HG02938 (cell line): ENCODE data around the gene SH3RF3.

Source experiments
- ATAC-seq: cut with Tn5 transposase; IDR thresholded peaks from one replicate; pipeline ENCODE4 v1.9.1; 2021; ENCODE audit warnings: mild to moderate bottlenecking, moderate library complexity; ENCODE audit not compliant: unreplicated experiment

The SH3RF3 gene

DNA sequence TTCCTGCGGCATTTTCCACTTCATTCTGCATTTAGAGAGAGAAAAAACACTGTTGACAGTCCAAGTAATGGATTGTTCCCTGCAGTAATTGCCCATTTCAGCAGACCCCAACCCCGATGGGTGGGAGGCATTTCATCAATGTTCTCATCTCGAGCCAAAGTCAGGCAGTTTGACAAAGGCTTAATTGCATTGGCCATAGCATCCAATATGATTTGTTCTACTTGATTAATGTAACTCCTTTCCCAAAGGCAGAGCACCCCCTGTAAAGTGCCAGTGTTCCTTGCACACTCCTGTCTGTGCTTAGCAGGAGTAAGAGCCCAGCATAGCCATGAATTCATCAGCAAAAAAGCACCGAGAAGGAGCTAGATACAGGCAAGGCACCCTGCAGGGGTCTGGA is 310.4 kb downstream of the SH3RF3 start:
- ATAC-seq, result no peak

DNA sequence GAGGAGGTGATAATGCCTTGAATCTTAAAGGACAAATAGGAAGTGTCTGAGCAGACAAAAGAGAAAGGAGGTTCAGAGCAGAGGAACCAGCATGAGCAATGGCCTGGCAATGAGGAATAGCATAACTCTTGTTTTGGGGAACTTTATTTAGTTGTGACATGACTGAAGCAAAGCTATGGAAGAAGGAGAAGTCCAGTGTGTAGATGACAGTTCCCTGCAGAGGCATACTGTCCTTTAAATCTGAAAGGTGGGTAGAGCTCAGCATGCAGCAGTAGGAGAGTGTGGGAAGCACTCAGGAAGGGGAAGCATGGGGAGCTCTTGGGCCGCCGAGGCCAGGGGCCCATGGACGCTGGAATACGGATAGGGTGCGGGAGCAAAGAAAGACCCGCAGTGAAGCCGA is 311.0 kb downstream of the SH3RF3 start:
- ATAC-seq, result no peak

DNA sequence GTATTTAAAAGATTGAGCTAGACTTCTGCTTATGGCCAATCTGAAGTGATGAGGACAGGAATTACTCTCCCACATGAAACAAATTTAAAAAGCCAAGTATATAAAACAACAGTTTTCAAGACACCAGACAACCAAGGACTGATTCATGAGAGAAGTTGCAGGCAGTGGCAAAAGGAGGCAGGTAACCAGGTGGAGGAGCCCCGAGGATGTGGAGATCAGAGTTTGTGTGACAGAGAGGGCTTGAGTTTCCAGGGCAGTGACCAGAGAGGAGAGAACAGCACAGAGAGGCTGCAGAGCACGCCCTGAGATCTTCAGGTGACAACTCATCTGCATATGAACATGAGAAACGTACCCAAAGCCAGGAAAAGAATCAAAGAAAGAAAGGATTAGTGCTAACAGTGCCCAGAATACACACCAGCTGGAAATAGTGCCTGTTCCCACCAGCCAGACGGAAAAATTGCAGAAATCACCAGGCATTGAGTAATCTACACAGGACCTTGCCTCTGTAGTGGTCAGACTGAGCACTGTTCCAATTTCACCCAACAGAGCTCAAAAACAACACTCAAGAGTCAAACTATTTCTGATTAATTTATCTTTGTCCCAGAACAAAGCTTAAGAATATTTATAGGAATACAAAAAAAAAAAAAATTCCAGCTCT is 311.6 kb downstream of the SH3RF3 start:
- ATAC-seq, result no peak

DNA sequence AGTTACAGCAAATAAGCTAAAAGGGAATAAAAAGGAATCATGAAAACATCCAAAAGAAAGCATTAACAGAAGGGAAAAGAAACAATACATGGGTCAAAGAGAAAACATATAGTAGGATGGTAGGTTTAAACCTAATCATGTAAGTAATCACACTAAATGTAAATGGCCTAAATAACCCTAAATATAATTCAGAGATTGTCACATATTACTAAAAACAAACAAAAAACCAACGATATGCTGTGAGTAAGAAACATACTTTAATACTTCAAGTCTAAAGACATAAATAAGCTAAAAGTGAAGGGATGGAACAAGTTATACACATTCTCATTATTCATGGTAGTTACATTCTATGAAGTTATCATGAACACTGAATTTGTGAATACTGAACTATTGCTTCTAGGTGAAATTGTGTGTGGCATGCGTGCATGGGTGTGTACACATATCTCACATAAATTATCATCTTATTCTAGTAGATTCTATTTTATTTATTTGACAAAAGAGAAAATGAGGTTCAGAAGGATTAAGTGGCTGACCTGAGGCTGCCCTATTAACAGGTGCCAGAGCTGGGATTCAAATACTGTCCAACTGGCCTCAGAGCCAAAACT is 313.8 kb downstream of the SH3RF3 start:
- ATAC-seq, result no peak

DNA sequence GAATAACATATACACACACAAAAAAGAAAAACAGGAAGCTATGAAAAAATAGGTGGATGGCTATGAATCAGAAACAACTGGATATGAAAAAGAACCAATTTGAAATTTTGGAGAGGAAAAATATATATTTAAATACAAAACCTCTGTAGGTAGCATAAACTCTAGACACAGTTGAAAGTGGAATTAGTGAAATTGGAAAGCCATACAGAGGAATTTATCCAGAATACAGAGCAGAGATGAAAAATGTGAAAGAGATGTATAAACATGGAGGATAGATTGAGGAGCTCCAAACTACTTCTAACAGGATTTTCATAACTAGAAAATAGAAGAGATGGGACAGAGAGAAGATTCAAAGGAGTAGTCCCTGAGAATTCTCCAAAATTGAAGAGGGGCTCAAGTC is 315.9 kb downstream of the SH3RF3 start:
- ATAC-seq, result no peak

DNA sequence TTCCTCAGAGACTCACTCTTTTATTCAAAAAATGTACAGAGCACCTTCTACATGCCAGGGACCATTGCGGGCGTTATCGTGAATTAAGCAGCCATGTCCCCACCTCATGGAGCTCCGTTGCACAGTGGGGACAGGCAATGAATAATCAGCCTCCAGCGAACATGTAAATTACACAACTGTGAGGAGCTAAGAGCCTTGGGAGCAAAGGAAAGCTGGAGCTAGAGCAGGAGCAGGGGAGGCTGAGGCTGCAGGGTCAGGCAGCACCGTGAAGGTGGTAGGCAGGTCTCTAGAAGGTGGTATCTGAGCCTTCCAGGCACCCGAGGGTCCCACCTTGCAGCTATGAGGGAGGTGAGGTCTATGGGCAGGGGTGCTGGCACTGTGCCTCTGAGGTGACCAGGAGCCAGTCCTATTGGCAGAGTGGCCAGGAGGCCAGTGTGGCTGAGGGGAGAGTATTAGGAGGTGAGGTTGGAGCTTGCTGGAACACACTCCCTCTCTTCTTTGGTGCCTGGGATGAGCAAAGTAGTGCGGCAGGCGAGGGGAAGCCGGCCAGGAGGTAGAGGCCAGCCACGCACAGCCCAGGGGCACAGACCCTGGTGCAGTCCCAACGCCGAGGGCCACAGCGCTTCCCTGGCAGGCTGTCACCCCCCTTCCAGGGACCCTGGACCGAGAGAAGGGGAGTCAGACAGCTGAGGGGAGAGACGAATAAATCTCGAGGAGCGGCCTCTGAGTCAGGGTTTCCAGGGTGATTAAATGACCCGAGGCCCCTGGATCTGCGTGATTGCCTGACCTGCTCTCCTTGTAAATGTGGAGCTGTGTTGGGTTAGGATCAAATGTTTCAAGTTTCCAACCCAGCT is 317.5 kb downstream of the SH3RF3 start:
- ATAC-seq, result no peak

DNA sequence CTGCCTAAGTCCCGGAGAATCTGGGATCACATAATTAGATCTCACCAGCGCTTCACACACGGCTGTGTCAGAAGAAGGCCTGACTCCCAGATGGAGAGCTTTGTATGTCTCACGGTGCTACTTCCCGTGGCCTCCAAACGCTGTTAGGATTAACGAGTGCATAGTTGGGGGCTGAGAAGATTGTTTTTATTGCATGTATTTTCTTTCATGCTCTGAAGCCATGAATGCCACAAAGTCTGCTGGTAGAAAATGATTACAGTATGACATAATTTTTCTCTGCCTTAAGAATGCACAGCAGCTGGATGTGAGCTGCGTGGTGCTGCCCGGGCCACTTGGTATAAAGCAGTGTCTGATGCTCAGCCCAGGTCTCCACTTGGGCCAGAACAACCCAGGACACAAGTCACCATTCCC is 318.3 kb downstream of the SH3RF3 start:
- no peak for ATAC-seq

DNA sequence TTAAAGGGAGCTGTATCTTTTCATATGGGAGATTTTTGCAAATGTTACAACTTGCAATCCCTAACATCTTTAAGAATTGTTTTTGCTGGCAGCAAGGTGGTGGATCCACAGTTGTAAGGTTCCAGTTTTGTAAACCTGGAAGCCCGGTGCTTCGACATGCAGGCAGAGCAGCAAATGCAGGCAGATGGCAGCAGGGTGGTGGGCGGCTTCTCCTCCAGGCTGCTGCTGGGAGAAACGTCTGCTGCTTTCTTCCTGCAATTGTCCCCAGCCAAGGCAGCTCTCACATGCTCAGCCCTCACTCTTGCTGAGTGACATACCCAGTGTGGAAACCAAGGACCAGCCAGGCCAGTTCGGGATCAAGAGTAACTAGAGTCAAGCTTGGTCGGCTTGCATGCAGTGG is 318.8 kb downstream of the SH3RF3 start:
- no peak for ATAC-seq

DNA sequence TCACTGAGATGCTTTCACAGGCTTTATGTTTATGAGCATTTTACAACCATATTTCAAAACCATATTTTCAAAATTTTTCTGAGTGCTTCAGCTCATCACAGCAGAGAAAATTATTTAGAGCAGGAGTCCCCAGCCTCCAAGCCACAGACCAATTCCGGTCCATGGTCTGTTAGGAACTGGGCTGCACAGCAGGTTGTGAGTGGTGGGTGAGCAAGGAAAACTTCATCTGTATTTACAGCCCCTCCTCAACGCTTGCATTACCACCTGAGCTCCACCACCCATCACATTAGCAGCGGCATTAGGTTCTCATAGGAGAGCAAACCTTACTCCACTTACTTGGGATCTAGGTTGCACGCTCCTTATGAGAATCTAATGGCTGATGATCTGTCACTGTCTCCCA is 319.2 kb downstream of the SH3RF3 start:
- ATAC-seq, result no peak

DNA sequence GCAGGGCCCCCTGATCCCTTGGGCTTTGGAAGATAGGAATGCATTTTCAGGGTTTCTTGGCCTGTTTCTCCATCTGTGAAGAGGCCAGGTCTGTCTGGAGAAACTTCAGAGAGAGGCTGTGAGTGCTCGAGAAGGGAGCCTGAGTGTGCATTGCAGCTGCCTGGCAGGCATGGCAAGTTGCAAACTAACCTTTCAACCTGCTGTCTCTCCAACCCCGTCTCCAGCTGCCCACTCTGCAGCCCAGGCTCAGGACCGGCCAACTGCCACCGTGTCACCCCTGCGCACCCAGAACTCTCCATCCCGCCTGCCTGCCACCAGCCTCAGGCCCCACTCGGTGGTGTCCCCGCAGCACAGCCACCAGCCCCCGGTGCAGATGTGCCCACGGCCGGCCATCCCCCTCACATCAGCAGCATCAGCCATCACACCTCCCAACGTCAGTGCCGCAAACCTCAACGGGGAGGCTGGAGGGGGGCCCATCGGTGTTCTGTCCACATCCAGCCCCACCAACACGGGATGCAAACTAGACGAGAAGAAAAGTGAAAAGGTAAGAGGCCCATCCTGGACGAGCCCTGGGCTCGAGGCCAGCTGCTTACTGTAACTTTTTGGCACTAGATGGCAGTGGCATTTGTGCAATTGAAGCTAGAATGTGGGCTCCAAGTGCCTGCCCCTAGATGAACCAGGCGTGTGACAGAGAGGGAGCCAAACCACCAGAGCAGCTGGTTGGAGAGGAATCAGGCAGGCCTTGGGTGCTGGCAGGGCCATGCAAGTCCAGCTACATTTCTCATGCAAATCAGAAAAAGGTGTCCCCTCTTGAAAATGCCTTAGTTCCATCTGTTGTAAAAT is 320.2 kb downstream of the SH3RF3 start:
- ATAC-seq, result no peak

DNA sequence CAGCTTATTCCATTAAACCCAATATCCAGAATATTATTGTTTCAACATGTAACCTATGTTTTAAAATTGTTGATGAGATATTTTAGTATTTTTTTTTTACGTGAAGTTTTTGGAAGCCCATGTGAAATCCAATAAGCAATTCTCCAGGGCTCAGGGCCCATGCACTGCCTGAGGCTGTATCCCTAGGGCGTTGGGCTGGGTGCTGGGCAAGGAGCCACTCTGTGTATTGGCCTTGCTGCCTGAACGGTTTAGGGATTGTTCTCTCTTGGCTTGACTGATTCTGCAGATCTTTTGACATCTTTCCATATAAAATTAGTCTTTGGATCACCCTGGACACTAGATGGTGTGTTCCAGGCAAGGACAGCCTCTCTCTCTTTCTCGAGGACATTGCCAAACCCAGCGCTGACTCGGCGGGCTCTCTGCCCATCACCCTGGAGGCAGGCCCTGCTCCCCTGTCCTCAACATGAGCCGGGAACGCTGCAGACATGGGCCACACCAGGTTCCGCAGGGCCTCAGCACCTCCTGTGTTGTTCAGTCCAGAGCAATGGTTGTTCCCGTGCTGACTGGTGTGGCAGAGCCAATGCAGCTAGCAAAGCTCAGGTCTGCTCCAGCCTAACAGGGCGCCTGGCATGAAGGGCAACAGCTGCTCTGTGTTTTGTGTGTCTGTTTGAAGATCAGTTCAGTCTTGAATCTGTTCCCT is 321.7 kb downstream of the SH3RF3 start:
- no peak for ATAC-seq

DNA sequence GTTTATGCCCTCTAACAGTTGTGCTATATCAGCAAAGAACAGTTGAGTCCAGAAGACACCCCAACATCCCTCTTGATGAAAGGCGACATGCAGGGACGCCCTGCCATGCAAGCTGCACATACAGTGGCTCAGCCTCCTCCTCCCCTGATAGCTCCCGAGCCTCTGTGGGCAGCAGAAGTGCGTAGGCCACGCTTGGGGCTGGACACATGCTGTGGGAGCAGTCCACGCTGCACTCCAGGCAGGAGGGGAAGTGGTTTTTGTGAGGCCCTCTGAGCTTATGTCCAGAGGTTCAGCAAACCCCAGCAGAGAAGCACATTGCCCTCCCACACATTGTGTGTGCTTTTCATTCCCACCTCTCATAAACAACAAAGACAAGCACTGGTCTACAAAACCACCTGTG is 322.7 kb downstream of the SH3RF3 start:
- no peak for ATAC-seq

DNA sequence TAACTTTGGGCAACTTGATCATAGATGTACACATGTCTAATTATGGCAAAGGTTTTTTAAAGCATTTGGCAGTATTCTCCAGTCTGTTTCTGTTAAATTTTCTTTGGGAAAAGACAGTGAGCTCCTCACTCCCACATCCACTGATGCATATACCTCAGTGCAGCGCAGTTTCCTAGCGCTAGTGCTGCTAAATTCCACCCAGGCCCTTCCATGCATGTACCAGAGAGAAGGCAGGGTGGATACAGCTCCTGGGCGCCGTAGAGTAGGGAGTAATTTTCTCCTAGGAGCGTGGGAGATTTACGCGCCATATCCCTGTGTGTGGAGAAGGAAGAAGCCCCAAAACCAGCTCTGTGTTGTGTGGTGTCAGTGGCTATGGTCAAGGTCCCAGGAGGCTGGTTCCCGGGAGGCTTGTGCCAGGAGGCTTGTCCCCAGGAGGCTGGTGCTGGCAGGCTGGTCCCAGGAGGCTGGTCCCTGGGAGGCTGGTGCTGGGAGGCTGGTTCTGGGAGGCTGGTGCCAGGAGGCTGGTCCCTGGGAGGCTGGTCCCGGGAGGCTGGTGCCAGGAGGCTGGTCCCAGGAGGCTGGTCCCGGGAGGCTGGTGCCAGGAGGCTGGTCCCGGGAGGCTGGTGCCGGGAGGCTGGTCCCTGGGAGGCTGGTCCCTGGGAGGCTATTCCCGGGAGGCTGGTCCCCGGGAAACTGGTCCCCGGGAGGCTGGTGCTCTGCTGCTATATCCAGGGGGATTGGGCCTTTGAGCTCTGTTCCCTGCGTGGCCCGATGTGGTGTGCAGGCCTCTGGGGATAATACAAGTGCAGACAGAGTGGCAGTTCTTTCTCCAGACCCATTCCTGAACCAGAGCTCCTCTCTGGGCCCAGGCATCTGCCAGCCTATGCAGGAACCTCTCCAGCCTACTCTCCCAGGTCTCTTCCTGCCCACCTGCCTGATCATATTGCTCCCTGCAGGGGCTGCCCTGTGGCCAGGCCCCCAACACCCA is 323.6 kb downstream of the SH3RF3 start:
- ATAC-seq, result no peak

DNA sequence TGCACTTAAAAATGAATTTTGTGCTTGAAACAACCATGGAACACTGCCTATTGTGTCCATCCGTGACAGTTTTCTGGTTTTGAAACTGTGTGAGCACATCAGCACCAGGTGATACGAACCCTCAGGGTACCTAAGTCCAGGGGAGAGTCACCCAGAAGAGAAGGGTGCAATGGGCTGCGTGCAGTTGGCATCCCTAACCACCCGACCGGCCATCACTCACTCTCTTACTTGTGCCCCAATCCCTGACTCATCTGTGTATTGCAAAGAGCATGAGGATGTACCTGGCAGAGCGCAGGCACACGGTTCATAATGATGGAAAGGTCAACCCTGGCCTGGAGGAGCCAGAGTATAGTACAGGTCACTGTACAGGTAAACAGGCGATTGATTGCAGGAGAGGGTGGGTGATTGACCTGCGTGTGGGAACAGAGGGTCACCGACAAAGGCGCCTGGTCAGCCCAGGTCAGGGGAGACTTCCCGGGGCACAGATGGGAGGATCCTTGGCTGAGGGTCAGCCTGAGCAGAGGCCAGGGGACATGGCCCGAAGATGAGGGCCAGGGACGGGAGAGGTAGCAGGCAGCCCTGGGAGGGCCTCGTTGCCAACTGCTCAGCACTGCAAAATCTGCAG is 324.5 kb downstream of the SH3RF3 start:
- ATAC-seq, result no peak

DNA sequence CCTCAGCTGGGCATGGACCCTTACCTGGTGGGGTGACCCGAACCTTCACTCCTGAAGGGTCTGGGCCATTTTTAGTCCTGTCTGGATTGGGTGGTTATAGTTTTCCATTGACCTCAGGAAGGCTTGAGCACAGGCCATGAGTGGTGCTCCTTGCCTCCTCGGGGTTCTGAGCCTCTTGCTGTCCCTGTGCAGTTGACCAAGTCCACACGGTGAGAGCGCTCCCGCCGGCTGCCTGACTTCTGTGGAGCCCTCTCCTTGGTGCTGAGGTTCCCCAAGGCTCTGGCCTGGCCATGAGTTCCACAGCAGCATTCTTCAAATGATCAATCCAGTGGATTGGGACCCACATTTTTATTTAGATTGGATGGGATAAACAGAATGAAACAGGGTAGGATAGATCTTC is 325.3 kb downstream of the SH3RF3 start:
- ATAC-seq, result no peak

DNA sequence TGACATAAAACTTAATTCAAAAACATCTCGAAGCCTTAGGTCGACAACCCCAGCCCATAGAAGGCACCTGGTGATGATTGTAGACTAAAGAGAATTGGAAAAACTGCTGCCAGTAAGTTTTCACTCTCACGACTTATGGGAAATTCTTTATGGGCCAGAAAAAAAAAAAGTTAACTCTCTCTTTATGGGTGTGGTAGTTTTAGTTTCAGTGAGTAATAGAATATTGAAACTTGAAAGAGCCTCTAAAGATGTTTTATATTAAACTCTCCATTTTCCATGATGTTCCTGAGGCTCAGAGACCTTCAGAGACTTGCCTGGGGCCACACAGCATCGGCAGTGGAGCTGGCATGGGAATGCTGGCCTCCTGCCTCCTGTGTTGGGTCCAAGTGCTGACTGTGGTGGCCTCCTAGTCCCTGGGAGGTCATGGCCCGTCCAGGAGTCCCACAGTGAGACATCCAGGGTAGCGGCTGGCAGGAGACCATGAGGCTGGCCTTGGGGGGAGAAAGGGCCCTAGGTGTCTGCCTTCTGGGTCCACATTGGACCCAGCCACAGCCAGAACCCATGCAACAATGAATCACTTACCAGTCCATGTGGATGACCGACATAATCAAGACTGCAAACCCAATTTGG is 325.9 kb downstream of the SH3RF3 start:
- ATAC-seq, result no peak

DNA sequence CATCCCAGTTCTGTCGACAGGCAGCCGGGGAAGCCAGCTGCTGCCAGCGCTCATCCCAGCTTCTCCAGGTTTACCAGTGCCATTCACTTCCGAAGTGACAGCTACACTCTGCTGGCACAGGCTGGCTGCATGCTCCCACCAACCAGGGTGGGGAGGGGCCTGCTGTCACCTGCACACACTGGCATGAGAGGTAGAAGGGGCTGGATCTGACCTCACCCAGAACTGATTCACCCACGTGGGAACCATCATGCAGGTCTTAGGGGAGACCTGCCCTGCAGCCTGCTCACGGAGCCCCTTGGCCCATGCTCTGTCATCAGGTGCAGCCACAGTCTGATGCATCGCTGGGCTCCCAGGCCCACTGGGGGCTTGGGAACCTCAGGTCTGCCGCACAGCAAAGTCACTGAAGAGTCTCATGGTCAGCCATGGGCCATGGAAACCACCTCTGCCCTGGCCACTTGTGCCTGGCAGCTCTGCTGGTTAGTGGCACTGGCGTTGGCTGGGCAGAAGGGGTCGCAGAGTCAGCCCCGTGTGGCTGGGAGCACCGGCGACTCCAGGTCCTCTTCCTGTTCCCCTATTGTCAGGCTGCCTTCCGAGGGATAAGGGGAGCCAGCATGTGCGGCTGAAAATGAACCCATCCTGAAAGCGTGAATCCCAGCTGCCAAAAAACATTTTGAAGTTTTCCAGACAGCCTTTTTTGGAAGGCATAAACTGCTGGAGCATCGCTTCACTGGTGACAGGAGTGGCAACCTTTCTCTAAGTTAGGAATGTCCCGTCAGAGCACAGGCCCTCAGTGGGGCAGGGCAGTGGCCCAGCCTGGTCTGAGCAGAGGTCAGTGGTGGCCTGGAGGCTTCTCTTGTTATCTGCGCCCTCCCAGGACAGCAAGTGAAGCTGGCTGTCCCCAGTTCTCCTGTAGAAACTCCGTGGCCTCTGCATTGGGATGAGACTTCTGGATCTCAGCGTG is 327.0 kb downstream of the SH3RF3 start:
- no peak for ATAC-seq
